Stimulated activated CD4-positive, alpha-beta T cell treated with anti-CD3 and anti-CD28 coated beads, Interleukin-12 subunit alpha, Interleukin-12 subunit beta, amount 100 ng/mL, for 24 hours (primary cell): ENCODE measurements around the gene MAP4.
"Not testable (repeated sequence)": the region's sequence is repeated elsewhere in the genome, so short reads cannot be mapped to it uniquely, and the experiment has no call there.

Experiments
- DNase-seq, 2 experiments: peaks; one replicate each; pipeline ENCODE4 v3.0.0-alpha.2; 2020; ENCODE audit warnings: low read depth in 2 of 2

MAP4 gene

DNA sequence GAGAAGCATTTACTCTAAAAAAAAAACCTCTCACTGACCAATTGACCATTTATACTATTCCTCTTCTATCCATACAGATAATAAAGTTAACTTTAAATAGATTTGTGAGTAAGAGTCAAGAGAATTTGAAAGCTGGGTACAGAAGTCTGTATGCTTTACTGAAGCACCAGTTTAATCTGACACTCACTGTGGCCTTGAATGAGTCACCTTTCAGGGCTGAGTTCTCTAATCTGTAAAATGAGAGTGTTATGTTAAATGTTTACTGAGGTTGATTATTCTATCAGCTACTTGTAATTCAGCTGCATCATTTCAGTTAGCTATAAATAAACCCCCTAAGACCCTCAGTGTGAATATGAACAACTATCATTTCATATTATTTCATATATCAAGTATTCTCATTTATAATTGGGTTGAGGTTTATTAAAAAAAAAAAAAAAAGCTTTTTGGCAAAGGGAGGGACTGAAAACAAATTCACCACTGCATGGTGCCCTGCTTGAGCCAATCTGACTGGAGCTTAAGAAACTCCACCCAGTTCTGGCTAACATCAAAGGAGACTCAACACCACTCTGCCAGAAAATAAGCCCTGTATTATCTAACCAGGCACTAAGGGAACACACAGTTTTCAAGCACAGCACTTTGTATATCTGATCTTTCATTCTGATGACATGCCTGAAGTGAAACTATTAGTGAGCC is 2.8 kb downstream of the MAP4 start:
- DNase-seq: no peak

- no peak for DNase-seq
Measured at GRCh38 chr3:48012659-48013058, 3.6 kb downstream of the MAP4 start.

DNA sequence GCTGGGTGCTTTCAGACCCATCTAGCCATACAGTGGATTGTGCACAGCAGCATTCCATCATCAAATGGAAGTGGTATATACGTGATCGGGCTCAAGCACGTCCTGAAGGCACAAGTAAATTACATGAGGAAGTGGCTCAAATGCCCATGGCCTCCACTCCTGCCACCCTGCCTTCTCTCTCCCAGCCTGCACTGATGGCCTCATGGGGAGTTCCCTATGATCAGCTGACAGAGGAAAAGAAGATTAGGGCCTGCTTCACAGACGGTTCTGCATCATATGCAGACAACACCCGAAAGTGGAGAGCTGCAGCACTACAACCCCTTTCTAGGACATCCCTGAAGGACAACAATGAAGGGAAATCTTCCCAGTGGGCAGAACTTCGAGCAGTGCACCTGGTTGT is 8.2 kb downstream of the MAP4 start:
- not testable (repeated sequence) for DNase-seq

DNA sequence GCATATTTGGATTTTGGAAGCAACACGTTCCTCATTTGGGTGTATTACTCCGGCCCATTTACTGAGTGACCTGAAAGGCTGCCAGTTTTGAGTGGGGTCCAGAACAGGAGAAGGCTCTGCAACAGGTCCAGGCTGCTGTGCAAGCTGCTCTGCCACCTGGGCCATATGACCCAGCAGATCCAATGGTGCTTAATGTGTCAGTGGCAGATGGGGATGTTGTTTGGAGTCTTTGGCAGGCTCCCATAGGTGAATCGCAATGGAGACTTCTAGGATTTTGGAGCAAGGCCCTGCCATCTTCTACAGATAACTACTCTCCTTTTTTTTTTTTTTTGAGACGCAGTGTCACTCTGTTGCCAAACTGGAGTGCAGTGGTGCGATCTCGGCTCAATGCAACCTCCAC is 8.9 kb downstream of the MAP4 start:
- DNase-seq: not testable (repeated sequence)

- DNase-seq: not testable (repeated sequence)
Measured at GRCh38 chr3:48006794-48007193, 9.4 kb downstream of the MAP4 start.

DNA sequence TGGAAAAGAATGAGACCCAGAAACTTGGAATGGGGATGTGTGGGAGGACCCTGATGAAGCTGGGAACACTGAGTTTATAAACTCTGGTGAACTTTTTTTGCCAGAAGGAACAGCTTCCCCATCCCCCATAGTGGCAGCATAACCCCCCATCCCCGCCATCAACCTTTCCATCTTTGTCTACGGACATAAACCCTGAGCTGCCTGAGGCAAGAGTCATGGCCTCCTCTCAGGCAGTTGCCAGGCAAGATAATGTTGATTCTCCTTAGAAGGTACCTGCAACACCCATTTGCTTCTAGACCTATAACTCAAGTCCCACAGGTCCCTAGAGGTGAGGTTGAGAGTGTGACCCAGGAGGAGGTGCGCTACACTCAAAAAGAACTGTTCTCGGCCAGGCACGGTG is 11.5 kb downstream of the MAP4 start:
- no peak for DNase-seq

DNA sequence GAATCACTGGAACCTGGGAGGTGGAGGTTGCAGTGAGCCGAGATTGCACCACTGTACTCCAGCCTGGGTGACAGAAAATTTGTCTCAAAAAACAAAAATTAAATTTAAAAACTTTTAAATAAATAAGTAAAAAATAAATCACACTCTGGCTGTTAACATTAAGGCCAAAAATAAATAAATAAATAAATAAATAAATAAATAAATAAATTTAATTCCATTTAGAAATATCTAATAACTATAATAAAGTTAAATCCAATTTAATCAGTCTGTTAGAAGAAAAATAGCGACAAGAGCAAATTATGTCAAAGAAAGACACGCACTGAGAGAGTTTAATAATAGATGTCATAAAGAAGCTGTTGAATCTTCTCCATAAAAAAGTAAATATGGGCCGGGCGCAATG is 13.4 kb downstream of the MAP4 start:
- no peak for DNase-seq

DNA sequence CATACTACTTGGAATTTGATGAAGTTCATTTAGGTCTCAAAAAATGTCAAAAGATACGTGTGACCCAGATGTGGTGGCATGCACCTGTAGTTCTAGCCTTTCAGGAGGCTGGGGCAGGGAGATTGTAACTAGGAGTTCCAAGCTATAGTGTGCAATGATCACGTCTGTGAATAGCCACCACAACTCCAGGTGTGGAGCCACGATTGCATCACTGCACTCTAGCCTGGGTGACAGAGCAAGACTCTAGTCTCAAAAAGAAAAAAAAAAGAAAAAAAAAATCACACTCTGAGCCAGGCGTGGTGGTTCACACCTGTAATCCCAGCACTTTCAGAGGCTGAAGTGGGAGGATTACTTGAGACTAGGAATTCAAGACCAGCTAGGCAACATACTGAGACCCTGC is 14.2 kb downstream of the MAP4 start:
- no peak for DNase-seq

- no peak for DNase-seq
Measured at GRCh38 chr3:48000212-48000611, 16.0 kb downstream of the MAP4 start.

- DNase-seq: no peak
Measured at GRCh38 chr3:47996440-47996839, 19.8 kb downstream of the MAP4 start.

DNA sequence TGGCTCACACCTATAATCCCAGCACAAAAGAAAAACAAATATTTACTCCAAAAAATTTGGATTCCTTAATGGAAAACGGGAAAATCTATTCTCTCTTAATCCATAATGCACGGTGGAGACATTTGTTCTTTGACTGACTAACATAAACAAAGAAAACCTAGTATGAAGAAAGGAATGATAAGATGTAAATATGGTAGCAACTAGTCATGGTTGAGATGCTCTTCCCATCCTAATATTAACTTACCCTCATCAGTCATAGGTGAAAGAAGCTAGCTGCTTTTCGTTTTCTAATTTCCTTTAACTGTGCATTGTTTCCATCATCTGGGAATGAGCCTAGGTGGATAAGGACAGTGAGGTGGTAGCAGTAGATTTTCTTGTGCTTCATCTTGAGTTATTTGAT is 22.0 kb downstream of the MAP4 start:
- no peak for DNase-seq

DNA sequence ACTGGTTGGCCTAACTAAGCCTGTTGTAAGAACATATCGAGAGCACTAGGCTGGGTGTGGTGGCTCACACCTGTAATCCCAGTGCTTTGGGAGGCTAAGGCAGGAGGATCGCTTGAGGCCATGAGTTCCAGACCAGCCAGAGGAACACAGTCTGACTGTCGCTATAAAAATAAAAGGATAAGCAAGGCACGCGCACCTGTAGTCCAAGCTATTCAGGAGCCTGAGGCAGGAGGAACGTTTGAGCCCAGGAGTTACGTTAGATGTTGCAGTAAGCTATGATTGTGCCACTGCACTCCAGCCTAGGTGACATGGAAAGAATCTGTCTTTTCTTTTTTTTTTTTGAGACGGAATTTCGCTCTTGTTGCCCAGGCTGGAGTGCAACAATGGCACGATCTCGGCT is 24.9 kb downstream of the MAP4 start:
- DNase-seq: no peak

DNA sequence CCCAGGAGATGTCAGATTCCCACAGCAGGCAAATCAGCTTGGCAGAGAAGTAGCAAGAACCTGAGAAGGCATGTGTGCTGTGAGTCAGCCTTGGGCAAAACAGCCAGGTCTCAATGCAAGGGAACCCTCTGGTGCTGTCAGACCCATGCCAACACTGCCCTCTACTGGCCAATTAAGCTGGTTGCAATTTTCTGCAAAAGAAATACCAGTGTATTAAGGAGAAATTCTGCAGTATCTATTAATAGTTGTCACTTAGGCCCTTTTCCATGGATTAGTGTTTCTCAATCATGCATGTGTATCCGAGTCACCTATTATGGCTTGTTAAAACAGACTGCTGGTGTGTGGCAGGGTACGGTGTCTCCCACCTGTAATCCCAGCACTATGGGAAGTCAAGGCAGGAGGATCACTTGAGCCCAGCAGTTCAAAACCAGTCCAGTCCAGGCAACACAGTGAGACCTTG is 26.2 kb downstream of the MAP4 start:
- DNase-seq: peak; percentile 41 to 50

DNA sequence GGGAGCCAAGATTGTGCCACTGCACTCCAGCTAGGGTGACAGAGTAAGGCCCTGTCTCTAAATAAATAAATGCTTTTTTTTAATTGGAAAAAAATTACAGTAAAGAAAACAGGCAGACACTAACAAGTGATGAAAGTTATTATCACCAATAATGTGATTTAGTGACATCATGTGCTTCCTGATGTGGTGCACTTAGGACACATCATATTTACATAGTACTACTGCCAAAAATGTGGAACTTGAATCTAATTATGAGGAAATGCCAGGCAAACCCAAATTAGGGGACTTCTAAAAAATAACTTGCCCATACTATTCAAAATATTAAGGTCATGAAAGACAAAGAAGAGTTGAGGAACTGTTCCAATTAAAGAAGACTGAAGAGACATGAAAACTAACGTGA is 30.8 kb downstream of the MAP4 start:
- DNase-seq: no peak

DNA sequence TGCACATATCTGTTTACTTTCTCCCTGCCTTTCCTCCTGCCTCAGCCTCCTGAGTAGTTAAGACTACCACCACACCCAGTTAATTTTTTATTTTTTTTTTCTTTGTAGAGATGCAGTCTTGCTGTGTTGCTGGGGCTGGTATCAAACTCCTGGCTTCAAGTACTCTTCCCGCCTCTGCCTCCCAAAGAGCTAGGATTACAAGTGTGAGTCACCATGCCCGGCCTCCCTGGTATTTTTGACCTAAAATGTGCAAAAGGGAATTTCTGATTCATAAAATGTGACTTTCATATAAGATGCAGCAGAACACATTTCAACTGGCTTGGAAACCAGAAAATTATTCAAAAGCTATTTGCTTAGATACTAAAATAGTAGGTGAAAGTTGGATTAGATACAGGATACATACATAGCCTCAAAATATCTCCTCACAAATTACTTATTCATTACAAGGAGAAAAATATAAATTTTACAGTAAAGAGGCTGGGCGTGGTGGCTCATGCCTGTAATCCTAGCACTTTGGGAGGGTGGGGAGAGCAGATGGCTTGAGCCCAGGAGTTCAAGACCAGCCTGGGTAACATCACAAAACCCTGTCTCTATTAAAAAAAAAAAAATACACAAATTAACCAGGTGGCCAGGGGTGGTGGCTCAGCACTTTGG is 32.0 kb downstream of the MAP4 start:
- DNase-seq: no peak

DNA sequence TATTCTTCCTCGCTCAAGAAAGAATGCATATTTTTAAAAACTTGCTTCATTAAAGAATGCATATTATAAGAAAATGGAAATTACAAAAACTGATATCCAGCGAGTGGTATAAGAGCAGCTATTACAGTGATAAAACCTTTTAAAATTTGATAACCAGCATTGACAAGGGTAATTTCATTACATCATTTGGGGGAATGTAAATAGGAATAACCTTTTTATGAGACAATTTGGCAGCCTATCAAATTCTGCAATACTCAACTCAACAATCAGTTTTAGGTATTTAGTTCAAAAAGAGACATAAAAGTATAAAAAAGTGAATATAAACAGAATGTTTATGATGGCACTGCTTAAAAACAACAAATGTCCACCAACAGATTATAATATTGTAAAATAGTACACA is 35.4 kb downstream of the MAP4 start:
- DNase-seq: no peak

DNA sequence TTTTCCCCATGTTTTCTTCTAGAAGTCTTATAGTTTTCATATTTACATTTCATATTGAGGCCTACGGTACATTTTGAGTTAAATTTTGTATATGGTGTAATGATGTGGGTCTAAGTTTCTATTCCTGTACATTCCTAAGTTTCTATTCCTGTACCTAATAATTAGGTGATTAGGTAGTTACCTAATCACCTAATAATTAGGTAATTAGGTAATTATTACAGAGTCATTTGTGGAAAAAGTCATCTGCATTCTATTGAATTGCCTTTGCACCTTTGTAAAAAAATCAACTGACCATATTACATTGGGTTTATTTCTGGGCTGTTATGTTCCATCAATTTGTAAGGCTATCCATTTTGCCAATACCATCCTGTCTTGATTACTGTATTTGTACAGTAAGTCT is 37.1 kb downstream of the MAP4 start:
- DNase-seq: no peak

GRCh38 chr3:47978386-47978785 is 37.8 kb downstream of the MAP4 start:
- no peak for DNase-seq

DNA sequence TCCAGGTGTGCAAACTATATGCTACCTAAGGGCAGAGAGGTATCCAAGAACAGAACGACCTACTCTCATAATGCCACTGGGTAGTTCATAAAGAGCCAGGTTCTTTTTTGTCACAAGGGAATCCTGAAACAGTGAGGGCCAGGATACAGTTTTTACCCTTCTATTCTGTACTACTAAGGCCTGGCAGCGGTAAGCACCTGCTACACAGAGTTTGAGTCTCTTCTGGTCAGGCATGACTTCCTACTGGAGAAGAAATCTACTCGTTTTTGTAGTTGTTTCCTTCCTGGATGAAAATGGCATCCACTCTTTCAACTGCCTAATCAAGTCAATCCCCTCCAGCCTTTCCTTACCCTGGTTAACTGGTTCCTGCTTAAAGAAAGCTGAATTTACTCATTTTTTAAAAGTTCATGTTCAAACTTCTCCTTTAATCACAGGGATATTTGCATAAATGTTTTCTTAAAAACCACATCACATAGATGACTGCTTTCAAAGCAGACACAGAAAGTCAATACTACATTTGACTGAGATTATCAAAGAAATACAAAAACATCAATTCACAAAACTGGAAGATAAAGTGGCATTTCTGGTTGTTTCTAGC is 40.0 kb downstream of the MAP4 start:
- no peak for DNase-seq

DNA sequence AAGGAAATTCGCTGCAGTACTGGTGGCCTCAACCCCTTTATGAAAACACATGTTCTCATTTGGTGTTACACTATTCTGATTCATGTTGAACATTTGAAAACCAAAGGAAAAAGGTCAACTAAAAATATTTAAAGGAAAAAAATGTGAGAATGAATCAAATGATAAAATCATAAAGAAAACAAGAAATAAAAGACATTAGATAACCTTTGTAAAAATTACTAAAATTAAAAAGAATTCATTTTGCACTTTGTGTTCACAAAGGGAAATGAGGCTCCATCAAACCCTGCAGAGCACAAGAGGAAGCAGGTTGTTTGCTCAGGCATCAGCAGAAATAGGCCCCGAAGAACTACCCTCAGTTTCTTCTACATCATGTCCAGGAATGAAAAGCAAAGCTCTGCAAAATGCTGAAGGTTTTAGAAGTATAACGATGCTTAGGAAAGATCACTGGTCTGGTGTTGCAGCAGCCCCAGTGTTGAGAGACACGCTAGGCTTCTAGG is 41.2 kb downstream of the MAP4 start:
- DNase-seq: no peak

- no peak for DNase-seq
Measured at GRCh38 chr3:47971081-47971480, 45.1 kb downstream of the MAP4 start.

DNA sequence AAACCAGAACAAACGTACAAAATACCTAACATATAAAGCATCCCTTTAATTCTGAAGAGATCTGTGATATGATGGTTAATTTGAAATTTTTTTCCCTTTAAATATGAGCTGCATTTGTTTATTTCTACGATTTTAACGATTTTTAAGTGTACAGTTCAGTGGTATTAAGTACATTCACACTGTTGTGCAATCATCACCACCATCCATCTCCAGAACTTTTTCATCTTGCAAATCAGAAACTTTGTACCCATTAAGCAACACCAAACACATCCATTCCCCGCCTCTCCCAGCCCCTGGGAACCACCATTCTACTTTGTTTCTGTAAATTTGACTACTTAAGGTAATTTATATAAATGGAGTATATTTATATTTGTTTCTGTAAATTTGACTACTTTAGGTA is 51.5 kb downstream of the MAP4 start:
- DNase-seq: no peak
